GM10847 (cell line): ENCODE measurements around the gene ASB5.

Experiments used
- POLR2A ChIP-seq: IDR thresholded peaks from 2 replicates; pipeline ENCODE4 v1.6.1; 2011; ENCODE audit not compliant: insufficient read length; ENCODE audit errors: extremely low read depth

ASB5 gene

DNA sequence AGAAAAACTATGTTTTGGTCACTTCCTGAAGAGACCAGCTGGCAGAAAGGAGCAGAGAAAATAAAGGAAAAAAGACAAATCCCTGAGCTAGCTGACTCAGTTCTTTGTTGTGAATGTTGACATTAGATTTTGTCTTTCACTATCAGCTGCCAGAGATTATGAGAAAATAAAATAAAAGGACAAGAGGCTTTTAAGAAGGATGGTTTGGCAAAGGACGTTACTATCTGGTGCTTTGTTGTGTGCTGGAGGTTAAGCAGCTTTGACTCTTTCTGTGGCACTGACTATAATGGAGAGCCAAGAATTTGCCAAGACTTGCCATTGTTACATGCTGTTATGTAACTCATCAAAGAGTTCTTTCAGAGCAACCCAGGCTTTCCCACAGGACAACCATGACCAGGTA is 12.1 kb downstream of the ASB5 start:
- TF ChIP-seq POLR2A = no peak

DNA sequence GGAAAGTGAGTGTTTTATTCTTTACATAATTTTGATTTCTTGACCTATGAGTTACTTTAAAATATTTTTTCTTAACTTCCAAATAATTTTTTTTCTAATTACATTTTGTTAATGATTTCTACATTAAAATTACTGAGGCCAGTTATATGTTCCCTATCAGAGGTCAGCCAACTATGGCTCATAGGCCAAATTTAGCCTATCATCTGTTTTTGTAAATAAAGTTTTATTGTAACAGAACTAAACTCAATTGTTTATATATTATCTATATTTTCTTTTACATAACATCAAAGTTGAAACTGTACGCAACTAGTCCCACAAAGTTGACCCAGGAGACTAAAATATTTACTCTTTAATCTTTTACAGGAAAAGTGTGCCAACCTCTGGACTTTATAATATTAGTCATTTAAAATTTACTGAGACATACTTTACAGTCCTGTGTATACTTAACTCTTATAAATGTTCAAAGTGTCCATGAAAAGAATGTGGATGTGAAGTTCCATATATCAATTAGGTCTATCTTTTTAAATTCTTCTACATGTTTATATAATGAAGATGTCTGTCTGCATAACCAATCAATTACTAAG is 26.2 kb downstream of the ASB5 start:
- TF ChIP-seq POLR2A = no peak

DNA sequence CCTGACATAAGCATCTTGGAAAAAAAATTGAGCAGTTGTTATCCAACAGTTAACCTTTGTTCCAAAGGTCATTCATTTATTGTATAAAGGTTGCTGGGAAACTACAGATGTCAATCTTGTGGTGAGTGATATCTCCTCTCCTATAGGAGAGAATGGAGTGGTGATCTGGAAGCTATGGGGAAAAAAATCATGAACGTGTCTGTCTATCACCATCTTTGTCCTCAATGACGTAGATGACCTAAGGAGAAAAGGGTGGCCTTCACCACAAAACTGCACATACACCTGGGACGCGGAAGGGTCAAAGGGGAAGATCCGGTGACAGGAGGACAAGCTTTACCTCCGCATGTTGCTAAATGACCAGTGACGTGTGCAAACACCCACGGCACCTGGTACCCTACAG is 27.3 kb downstream of the ASB5 start:
- TF ChIP-seq POLR2A = no peak

DNA sequence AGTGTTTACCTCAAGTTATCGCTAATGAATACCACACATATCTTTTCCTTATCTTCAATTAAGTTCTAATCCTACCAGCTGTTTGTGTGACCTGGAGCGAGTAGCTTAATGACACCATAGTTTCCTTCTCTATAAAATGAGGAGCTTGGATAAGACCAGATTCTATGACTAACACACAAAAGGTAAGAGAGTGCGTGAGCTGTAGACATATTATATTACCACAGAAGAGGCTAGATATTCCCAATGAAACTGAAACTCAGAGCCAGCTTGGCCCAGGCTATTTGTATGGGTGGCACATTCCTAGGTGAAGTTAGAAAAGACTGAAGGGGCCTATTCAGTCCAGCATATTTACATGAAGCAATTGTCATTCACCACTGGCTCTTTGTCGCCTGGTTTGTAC is 30.2 kb downstream of the ASB5 start:
- TF ChIP-seq POLR2A = no peak

- TF ChIP-seq POLR2A = no peak
These were observed 30.8 kb downstream of the ASB5 start for GRCh38 chr4:176238157-176238610.

DNA sequence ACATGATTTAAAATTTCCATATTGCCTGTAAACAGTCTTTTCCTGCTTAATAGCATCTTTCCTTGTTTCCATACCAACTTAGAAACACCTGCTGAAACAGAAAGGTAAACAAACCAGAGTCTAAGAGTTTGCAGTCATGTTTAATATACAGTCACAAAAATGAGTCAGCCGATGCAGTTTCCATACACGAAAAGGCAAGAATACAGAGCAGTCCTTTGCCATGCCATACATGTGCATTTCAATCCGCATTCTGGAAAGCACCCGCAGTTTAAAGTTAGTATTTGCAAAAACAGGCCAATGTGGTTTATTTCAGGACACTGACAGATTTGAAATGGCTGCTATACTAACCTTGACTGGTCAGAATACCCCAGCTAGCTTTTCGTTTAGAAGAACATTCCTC is 32.1 kb downstream of the ASB5 start:
- no peak for TF ChIP-seq POLR2A

DNA sequence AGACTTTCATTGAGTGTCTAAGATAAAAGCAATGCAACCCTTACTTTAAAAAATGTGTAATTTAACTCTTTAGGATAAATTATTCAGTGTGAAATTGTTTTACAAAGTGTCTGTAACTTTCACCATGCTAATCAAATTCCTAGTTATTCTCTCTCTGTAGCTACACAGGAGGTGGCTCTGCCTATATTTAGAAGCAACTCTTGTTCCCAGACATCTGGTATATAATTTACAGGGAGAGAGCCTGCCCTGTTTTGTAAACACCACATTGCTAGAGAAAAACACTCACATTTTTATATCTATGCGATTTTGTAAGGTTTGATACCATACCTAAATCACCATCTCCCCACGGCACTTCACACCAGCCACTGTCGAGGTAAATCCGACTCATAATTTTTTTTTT is 38.2 kb downstream of the ASB5 start:
- TF ChIP-seq POLR2A = no peak

- no peak for TF ChIP-seq POLR2A
These were observed 39.4 kb downstream of the ASB5 start for GRCh38 chr4:176229645-176230044.

- no peak for TF ChIP-seq POLR2A
These were observed 42.3 kb downstream of the ASB5 start for GRCh38 chr4:176226736-176227135.

GRCh38 chr4:176223561-176223960 is 45.5 kb downstream of the ASB5 start:
- no peak for TF ChIP-seq POLR2A

DNA sequence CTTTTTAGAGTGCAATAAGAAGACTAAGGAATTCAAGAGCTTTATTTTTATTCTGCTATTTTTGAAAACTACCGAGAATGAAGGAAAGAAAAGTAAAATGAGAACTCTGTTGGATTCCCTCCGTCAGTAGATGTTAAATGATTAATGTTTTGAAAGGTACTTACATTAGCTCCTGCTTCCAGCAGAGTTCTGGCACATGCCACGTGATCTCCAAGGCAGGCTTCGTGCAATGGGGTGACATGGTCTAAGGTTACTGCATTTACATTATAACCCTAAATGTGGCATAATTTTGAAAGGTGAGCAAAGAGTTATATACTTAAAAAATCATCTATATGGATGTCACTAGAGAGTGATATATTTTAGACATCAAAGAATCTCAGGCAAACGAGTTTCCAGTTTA is 46.9 kb downstream of the ASB5 start:
- TF ChIP-seq POLR2A = no peak

DNA sequence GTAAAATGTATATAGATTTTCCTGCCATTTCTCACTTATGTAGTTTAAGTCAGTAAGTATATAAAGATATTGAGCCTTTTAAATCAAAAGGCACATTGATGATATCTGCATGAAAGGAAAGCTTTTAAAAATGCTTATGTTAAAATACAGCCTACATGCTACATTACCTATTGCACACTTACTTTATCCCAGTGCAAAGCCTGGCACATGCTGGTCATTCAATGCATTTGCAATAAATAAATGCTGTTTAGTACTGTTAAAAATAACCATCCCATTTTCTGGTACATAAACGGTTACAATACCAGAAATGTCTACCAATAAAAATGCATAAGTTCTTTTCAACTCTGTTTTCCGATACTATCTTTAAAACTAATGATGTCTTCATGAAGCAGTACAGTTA is 51.5 kb downstream of the ASB5 start:
- no peak for TF ChIP-seq POLR2A

- TF ChIP-seq POLR2A = no peak
These were observed 58.3 kb downstream of the ASB5 start for GRCh38 chr4:176210579-176211296.

- TF ChIP-seq POLR2A = no peak
These were observed 58.9 kb downstream of the ASB5 start for GRCh38 chr4:176210101-176210500.

- TF ChIP-seq POLR2A = no peak
These were observed 59.5 kb downstream of the ASB5 start for GRCh38 chr4:176209535-176209934.

DNA sequence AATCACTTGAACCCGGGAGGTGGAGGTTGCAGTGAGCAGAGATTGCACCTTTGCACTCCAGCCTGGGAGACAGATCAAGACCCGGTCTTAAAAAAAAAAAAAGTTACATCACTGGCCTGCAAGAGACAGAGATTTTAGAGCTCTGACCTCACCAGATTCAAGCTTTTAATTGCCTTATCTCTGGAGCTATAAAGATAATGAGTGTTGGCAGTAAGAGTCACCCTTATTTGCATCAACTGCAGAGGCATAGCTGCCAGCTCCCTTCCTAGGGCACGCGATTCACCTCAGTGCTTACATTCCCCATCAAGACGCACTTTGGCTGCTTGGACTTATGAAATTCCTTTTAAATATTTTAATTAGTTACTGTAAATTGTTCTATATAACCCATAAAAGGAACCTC is 61.2 kb downstream of the ASB5 start:
- no peak for TF ChIP-seq POLR2A

DNA sequence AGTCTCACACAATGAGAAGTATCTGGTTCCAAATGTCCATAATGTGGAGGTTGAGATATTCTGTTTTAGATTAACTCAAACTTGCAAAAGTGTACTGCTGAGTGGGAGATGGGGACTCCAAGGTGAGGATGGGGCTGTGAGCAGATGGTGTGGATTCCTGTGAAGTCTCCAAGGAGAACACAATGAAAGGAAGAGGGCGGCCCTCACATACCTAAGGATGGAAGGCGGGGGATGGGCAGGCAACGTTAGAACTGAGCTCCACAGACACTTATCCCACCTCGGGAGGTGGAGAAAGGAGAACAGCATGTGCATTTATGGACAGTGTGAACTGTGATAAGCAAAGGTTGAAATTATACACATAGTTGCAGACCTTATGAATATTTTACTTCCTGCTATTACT is 63.7 kb downstream of the ASB5 start:
- TF ChIP-seq POLR2A = no peak

DNA sequence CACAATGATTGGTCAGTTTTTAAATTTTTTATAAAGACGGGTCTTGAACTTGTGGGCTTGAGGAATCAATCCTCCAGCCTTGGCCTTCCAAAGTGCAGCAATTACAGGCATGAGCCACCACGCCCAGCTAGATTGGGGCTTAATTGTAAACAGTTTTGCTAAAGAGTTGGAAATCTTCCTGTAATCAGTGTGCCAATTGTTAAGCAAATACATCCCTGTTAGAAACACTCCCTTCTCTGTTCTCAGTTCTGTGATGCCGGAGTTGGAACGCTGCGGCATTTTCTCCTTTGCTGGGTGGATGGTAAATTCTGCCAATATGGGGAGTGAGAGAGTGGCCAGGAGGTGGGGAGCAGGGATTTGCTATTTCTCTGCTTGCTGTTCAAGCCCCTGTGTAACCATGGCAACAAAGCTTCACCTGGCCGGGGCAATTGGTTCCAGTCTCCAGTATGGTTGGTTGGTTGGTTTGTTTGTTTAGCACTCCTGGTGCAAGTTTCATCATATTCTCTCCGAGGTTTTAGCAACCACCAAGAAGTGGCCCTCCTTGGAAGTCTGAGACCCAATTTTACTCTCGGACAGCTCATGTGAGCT is 70.6 kb downstream of the ASB5 start:
- no peak for TF ChIP-seq POLR2A
